GM12872 (cell line): ENCODE results near the gene PTCD2.
A peak's percentile ranks its signal among the peaks of the same experiment; 100 is the strongest.

ENCODE experiments used
- CTCF ChIP-seq: IDR thresholded peaks from 3 replicates; pipeline ENCODE4 v1.5.1; 2011; ENCODE audit warnings: low read depth, mild to moderate bottlenecking, low read length, moderate library complexity; ENCODE audit not compliant: insufficient read depth

Gene PTCD2

GRCh38 chr5:72319976-72320752 is at the start of gene PTCD2, which contains the start of gene MRPS27:
PTCD2 (plus strand) TSS chr5:72320373; CDS start chr5:72320383, 10 bp downstream.
MRPS27 (minus strand) TSS chr5:72320240; CDS start chr5:72320221, 19 bp downstream.
- peak; percentile 49; the same call in 1 of the 3 replicates for TF ChIP-seq CTCF

GRCh38 chr5:72271702-72272101 is 48.5 kb upstream of the PTCD2 start:
- no peak for TF ChIP-seq CTCF

GRCh38 chr5:72272398-72272797 is 47.8 kb upstream of the PTCD2 start:
- TF ChIP-seq CTCF, result no peak

- TF ChIP-seq CTCF, result no peak
Observed at GRCh38 chr5:72273547-72273946, 46.6 kb upstream of the PTCD2 start.

GRCh38 chr5:72276219-72276752 is 43.9 kb upstream of the PTCD2 start:
- TF ChIP-seq CTCF, result no peak

GRCh38 chr5:72280581-72281069 is 39.5 kb upstream of the PTCD2 start:
- peak; percentile 56 for TF ChIP-seq CTCF

- TF ChIP-seq CTCF, result no peak
Observed at GRCh38 chr5:72281430-72281763, 38.8 kb upstream of the PTCD2 start.
